Lower leg skin (tissue), 3 donors: ENCODE results near the gene YTHDC1.

ENCODE experiments used
- POLR2A ChIP-seq, 2 donors: fragments of 450-650 bp; IDR thresholded peaks; one replicate each; pipeline ENCODE4 v1.6.1; 2016 to 2017; ENCODE audit warnings: antibody characterized with exemption in 2 of 2, mild to moderate bottlenecking in 1 of 2, moderate library complexity in 1 of 2
- TF ChIP-seq, protein P1 (sequence below), 3 donors: fragments of 450-650 bp; IDR thresholded peaks; one replicate each; pipeline ENCODE4 v1.5.1; 2016; ENCODE audit warnings: antibody characterized with exemption in 3 of 3, mild to moderate bottlenecking in 3 of 3, moderate library complexity in 2 of 3

DNA sequence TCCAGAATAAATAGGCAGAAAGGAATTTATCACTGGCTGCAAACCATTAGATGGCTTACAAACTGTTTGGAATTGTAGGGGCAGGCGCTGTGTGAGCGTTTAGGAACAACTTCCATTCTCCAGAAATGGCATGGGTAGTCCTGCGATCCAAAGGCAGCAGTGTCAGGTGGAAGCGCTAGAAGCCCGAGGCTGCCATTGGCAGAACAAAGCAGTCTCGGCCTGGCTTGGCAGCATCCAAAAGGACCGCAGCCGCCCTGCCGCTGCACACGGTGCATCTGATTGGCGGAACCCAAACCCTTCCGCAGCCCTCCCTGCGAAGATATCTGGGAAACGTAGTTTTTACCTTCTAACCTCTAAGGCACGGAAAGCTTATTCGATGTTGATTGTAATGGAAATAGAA lies 23.6 kb upstream of the YTHDC1 start:
- TF ChIP-seq, protein P1, sequence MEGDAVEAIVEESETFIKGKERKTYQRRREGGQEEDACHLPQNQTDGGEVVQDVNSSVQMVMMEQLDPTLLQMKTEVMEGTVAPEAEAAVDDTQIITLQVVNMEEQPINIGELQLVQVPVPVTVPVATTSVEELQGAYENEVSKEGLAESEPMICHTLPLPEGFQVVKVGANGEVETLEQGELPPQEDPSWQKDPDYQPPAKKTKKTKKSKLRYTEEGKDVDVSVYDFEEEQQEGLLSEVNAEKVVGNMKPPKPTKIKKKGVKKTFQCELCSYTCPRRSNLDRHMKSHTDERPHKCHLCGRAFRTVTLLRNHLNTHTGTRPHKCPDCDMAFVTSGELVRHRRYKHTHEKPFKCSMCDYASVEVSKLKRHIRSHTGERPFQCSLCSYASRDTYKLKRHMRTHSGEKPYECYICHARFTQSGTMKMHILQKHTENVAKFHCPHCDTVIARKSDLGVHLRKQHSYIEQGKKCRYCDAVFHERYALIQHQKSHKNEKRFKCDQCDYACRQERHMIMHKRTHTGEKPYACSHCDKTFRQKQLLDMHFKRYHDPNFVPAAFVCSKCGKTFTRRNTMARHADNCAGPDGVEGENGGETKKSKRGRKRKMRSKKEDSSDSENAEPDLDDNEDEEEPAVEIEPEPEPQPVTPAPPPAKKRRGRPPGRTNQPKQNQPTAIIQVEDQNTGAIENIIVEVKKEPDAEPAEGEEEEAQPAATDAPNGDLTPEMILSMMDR (IDR thresholded peaks at IDR 0.05) = no peak
- no peak for TF ChIP-seq POLR2A (IDR thresholded peaks at IDR 0.05)
